Mucosa of rectum (tissue), 2 donors: Measurements from ENCODE around the gene TXNDC11.

Source experiments
- H3K27ac ChIP-seq, 2 donors: one replicate each; pipeline ENCODE4 v1.7.0; 2013; ENCODE audit warnings: inconsistent platforms in 2 of 2, low read depth in 2 of 2, low read length in 2 of 2
- H3K27me3 ChIP-seq, 2 donors: one replicate each; pipeline ENCODE4 v1.7.0; 2013; ENCODE audit warnings: low read length in 2 of 2; ENCODE audit not compliant: control insufficient read depth in 2 of 2, insufficient read depth in 2 of 2
- H3K36me3 ChIP-seq, 2 donors: one replicate each; pipeline ENCODE4 v1.7.0; 2013; ENCODE audit warnings: low read length in 2 of 2; ENCODE audit not compliant: control insufficient read depth in 2 of 2, insufficient read depth in 2 of 2
- H3K4me1 ChIP-seq, 2 donors: one replicate each; pipeline ENCODE4 v1.7.0; 2013; ENCODE audit warnings: low read length in 2 of 2, mild to moderate bottlenecking in 1 of 2; ENCODE audit not compliant: control insufficient read depth in 2 of 2, insufficient read depth in 2 of 2
- H3K4me3 ChIP-seq, 2 donors: one replicate each; pipeline ENCODE4 v1.7.0; 2013; ENCODE audit warnings: low read length in 2 of 2
- H3K9ac ChIP-seq, 2 donors: one replicate each; pipeline ENCODE4 v1.7.0; 2013; ENCODE audit warnings: low read length in 2 of 2, low read depth in 1 of 2, mild to moderate bottlenecking in 1 of 2
- H3K9me3 ChIP-seq, 2 donors: one replicate each; pipeline ENCODE4 v1.7.0; 2013; ENCODE audit warnings: low read length in 2 of 2; ENCODE audit not compliant: control insufficient read depth in 2 of 2
- donor health status: healthy.
- donor health status: Normal muscosa, but diverticular disease.

The TXNDC11 gene

DNA sequence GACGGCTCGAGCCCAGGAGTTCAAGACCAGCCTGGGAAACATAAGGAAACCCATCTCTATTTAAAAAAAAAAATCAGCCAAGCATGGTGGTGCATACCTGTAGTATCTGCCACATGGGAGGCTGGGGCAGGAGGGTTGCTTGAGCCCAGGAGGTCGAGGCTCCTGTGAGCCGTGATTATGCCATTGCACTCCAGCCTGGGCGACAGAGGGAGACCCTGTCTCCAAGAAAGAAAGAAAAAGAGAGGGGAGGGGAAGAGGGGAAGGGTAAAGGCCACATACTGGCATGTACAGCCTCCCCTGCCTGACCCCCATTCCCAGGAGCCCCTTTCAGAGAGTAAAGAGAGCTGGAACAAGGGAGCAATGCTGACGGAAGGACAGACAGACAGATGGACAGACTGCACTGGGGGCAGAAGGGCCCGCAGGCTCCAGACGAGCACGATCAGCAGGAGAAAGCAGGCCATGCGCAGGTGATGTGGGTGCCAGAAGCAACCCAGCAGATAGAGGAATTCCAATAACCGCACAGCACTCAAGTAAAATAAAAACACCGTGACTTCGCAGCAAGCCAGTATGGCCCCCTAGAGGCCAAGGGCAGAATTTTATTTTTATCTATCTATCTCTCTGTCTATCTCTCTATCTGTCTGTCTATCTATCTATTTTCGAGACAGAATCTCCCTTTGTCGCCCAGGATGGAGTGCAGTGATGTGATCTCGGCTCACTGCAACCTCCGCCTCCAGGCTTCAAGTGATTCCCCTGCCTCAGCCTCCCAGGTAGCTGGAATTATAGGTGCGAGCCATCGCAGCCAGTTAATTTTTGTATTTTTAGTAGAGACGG lies 101.5 kb downstream of the TXNDC11 start:
- no peak overlapping the region for H3K9ac ChIP-seq
- H3K4me3 ChIP-seq, result no peak overlapping the region
- no peaks in the 10 kb centered on the region for H3K27me3 ChIP-seq
- peaks cover 9 to 14% of the 10 kb centered on the region in 2 donors for H3K4me1 ChIP-seq
- peak overlapping the region; percentile 76 to 80 for H3K27ac ChIP-seq
- H3K36me3 ChIP-seq, result no peaks in the 10 kb centered on the region
- no peaks in the 10 kb centered on the region for H3K9me3 ChIP-seq

- Histone ChIP-seq H3K36me3 (no peaks in the 10 kb centered on the region), H3K4me1 (peaks cover 16 to 23% of the 10 kb centered on the region in 2 donors), H3K9ac (peak overlapping the region in 1 of 2 donors; percentile 19), H3K27ac (peak overlapping the region; percentile 76 to 80), H3K4me3 (no peak overlapping the region), H3K27me3 (no peaks in the 10 kb centered on the region), H3K9me3 (no peaks in the 10 kb centered on the region)
Measured at GRCh38 chr16:11639925-11640899, 102.4 kb downstream of the TXNDC11 start.

GRCh38 chr16:11639008-11639562 lies 103.6 kb downstream of the TXNDC11 start:
- H3K36me3 ChIP-seq, result no peaks in the 10 kb centered on the region
- no peaks in the 10 kb centered on the region for H3K27me3 ChIP-seq
- H3K4me3 ChIP-seq, result no peak overlapping the region
- H3K9me3 ChIP-seq, result no peaks in the 10 kb centered on the region
- peaks cover 20 to 26% of the 10 kb centered on the region in 2 donors for H3K4me1 ChIP-seq
- H3K9ac ChIP-seq, result no peak overlapping the region
- H3K27ac ChIP-seq, result no peak overlapping the region

- Histone ChIP-seq H3K36me3 (no peaks in the 10 kb centered on the region), H3K9ac (no peak overlapping the region), H3K9me3 (no peaks in the 10 kb centered on the region), H3K27ac (no peak overlapping the region), H3K27me3 (no peaks in the 10 kb centered on the region), H3K4me1 (peaks cover 22 to 29% of the 10 kb centered on the region in 2 donors), H3K4me3 (no peak overlapping the region)
Measured at GRCh38 chr16:11638140-11638539, 104.5 kb downstream of the TXNDC11 start.

DNA sequence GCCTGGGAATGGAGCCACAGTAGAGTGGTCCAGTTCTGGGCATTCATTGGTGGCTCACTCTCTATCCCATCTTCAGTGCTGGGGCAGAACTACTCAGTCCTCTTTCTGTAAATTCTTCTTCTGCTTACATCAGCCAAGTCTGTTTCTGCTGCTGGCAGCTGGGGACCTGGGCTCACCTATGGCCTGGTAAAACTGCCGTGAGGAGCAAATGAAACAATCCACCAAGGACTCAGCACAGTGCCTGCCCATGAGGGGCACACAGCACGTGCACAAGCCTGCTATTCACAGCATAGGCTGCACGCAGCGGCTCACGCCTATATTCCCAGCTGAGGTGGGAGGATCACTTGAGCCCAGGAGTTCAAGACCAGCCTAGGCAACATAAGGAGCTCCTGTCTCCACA lies 105.3 kb downstream of the TXNDC11 start:
- H3K4me3 ChIP-seq, result no peak overlapping the region
- no peak overlapping the region for H3K9ac ChIP-seq
- no peaks in the 10 kb centered on the region for H3K9me3 ChIP-seq
- no peaks in the 10 kb centered on the region for H3K36me3 ChIP-seq
- peaks cover 24 to 33% of the 10 kb centered on the region in 2 donors for H3K4me1 ChIP-seq
- H3K27me3 ChIP-seq, result no peaks in the 10 kb centered on the region
- no peak overlapping the region for H3K27ac ChIP-seq

GRCh38 chr16:11636172-11636721 lies 106.4 kb downstream of the TXNDC11 start:
- H3K36me3 ChIP-seq, result no peaks in the 10 kb centered on the region
- peak overlapping the region in 1 of 2 donors; percentile 68 for H3K9ac ChIP-seq
- peak overlapping the region; percentile 77 to 89 for H3K27ac ChIP-seq
- no peaks in the 10 kb centered on the region for H3K9me3 ChIP-seq
- H3K4me1 ChIP-seq, result peaks cover 23 to 32% of the 10 kb centered on the region in 2 donors
- peak overlapping the region; percentile 33 to 46 for H3K4me3 ChIP-seq
- H3K27me3 ChIP-seq, result no peaks in the 10 kb centered on the region

DNA sequence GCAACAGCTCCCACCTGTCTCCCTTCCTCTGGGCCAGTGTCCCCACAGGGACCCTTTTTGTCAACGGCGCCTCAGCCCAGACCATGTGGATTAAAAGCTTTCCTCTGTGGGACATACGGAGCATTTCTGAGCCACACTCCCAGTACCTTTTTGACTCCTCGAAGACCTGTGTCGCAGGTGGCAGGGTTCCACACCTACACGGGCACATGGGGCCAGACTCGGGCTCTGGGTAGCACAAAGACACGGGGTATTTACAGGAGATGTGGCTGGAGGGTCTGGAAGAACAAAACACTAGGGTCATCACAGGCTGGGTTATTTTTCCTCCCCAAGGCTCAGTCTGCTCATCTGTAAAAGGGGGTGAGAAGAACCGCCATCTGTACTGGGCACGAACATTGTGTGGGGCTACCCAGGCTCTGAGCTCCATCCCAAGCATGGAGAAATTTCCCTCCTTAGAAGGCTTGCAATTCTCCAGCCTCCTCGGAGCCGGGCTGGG lies 106.9 kb downstream of the TXNDC11 start:
- H3K4me3 ChIP-seq, result peak overlapping the region; percentile 33 to 46
- peak overlapping the region; percentile 77 to 89 for H3K27ac ChIP-seq

GRCh38 chr16:11635113-11635652 lies 107.5 kb downstream of the TXNDC11 start:
- Histone ChIP-seq H3K27me3 (no peaks in the 10 kb centered on the region), H3K27ac (peak overlapping the region; percentile 77 to 89), H3K9me3 (no peaks in the 10 kb centered on the region), H3K36me3 (no peaks in the 10 kb centered on the region), H3K9ac (peak overlapping the region in 1 of 2 donors; percentile 68), H3K4me3 (peak overlapping the region; percentile 33 to 46), H3K4me1 (peaks cover 14 to 24% of the 10 kb centered on the region in 2 donors)

More for the DNA sequence above, 106.9 kb downstream of the TXNDC11 start:
- Histone ChIP-seq H3K9ac (peak overlapping the region in 1 of 2 donors; percentile 68), H3K27me3 (no peaks in the 10 kb centered on the region), H3K4me1 (peaks cover 18 to 29% of the 10 kb centered on the region in 2 donors), H3K36me3 (no peaks in the 10 kb centered on the region), H3K9me3 (no peaks in the 10 kb centered on the region)

DNA sequence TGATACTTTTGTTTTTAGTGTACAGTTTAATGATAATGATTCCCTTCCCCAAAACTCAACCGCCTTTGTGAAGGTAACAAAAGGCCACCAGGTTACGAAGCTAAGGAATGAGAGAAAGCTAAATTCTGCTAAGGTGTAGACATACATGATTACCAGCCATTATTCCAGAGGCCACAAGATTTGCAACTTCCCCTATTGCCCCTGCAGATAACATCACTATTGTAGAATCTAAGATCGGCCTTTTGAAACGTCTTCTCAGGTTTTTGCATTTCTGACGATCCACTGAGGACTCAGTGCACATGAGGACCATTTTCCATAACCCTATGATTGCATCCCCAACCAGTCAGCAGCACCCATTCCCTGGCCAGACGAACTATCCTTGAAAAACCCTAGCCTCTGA lies 108.3 kb downstream of the TXNDC11 start:
- H3K27ac ChIP-seq, result no peak overlapping the region
- H3K27me3 ChIP-seq, result no peaks in the 10 kb centered on the region
- peaks cover 14 to 22% of the 10 kb centered on the region in 2 donors for H3K4me1 ChIP-seq
- H3K9me3 ChIP-seq, result no peaks in the 10 kb centered on the region
- no peaks in the 10 kb centered on the region for H3K36me3 ChIP-seq
- H3K9ac ChIP-seq, result no peak overlapping the region
- H3K4me3 ChIP-seq, result no peak overlapping the region
